Caco-2 (cell line): ENCODE data around the gene GPR37. TPM values are rescaled to one million over a fixed set of nuclear protein-coding genes. Genes with fewer than 3 reads are reported as not detected.
A peak's percentile ranks its signal among the peaks of the same experiment; 100 is the strongest.

ENCODE experiments used
- BruUV-seq: library from RNA; stranded (reverse); fragments of 400-500 nt; replicated peaks from 2 replicates; lab custom pipeline; 2021; lab: Mats Ljungman, UMichigan
- CTCF ChIA-PET: fragments of 300-600 bp; sonication (Branson Sonifier 250); formaldehyde crosslinking; loops from one replicate; lab custom pipeline; 2022; ENCODE audit warnings: antibody characterized with exemption; lab: Charles Lee
- POLR2A ChIA-PET: fragments of 300-600 bp; sonication (Branson Sonifier 250); formaldehyde crosslinking; loops from one replicate; lab custom pipeline; 2022; ENCODE audit warnings: antibody characterized with exemption; lab: Charles Lee
- DNase-seq, 2 experiments: peaks; one replicate each; pipeline versions ENCODE4 v3.0.0 to v3.0.0-alpha.2; 2020 to 2022
- H3K27me3 ChIP-seq: replicated peaks from 2 replicates; pipeline ENCODE4 v1.6.0; 2011; ENCODE audit warnings: low read length; ENCODE audit not compliant: control insufficient read depth, insufficient read depth
- H3K36me3 ChIP-seq: 2 replicates; pipeline ENCODE4 v1.5.1; 2011; ENCODE audit warnings: low read length; ENCODE audit not compliant: control insufficient read depth, insufficient read depth
- H3K4me1 ChIP-seq: fragments of 250-450 bp; sonication (Bioruptor Pico); 2 replicates; pipeline ENCODE4 v1.5.1; 2020; ENCODE audit warnings: mild to moderate bottlenecking
- H3K4me3 ChIP-seq: 2 replicates; pipeline ENCODE4 v1.5.1; 2011; ENCODE audit warnings: low read depth, mild to moderate bottlenecking, control low read depth, low read length
- H3K9me3 ChIP-seq: fragments of 250-450 bp; sonication (Bioruptor Pico); 2 replicates; pipeline ENCODE4 v1.5.1; 2020; ENCODE audit warnings: mild to moderate bottlenecking, moderate library complexity
- H3K27ac Mint-ChIP-seq: one replicate; pipeline ENCODE4 v1.8.0; 2022; ENCODE audit warnings: mixed read lengths; ENCODE audit not compliant: unreplicated experiment
- H3K27me3 Mint-ChIP-seq: one replicate; pipeline ENCODE4 v1.8.0; 2022; ENCODE audit warnings: mixed read lengths; ENCODE audit not compliant: insufficient read depth, unreplicated experiment
- H3K36me3 Mint-ChIP-seq: one replicate; pipeline ENCODE4 v1.8.0; 2022; ENCODE audit warnings: mild to moderate bottlenecking, mixed read lengths; ENCODE audit not compliant: insufficient read depth, unreplicated experiment
- H3K4me1 Mint-ChIP-seq: one replicate; pipeline ENCODE4 v1.8.0; 2022; ENCODE audit warnings: low read depth, mixed read lengths; ENCODE audit not compliant: unreplicated experiment
- H3K4me3 Mint-ChIP-seq: one replicate; pipeline ENCODE4 v1.8.0; 2022; ENCODE audit warnings: mild to moderate bottlenecking, moderate library complexity, mixed read lengths; ENCODE audit not compliant: unreplicated experiment
- H3K9me3 Mint-ChIP-seq: one replicate; pipeline ENCODE4 v1.8.0; 2022; ENCODE audit warnings: mixed read lengths; ENCODE audit not compliant: unreplicated experiment
- intact Hi-C: fragments of 100-400 bp; cut with micrococcal nuclease; formaldehyde crosslinking; loops from one replicate; pipeline ENCODE4 v1.10.0; 2022; ENCODE audit not compliant: unreplicated experiment
- total RNA-seq: library from RNA; stranded (reverse); gene quantifications from 2 replicates; pipeline ENCODE4 v1.2.3, GENCODE V29; 2022
- TF ChIP-seq, protein P1 (sequence below), 2 experiments: fragments of 200-600 bp in 1 of 2; IDR thresholded peaks; 1 replicate in 1 of 2; 2 replicates in 1 of 2; pipeline versions ENCODE4 v1.5.1 to v1.8.0; 2011 to 2022; ENCODE audit warnings: antibody characterized with exemption in 1 of 2, control low read depth in 1 of 2, inconsistent platforms in 1 of 2, low read depth in 1 of 2, low read length in 1 of 2, mild to moderate bottlenecking in 1 of 2, moderate library complexity in 1 of 2; ENCODE audit not compliant: insufficient read depth in 1 of 2, severe bottlenecking in 1 of 2, unreplicated experiment in 1 of 2

GPR37 gene
- total RNA-seq, 1 experiment from 2014 or later, result 0.50 TPM

DNA sequence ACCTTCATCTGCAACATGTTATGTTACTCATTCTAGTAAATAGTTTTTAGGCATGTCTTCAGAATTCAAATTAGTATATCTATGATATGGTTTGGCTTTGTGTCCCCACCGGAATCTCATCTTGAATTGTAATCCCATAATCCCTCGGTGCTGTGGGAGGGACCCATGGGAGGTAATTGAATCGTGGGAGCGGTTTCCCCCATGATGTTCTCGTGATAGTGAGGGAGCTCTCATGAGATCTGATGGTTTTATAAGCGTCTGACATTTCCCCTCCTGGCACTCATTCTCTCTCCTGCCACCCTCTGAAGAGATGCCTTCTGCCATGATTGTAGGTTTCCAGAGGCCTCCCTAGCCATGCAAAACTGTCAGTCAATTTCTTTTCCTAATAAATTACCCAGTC lies 20.4 kb upstream of the GPR37 start:
- intact Hi-C loops, result loop anchor here (1.0 to 2.0 kb wide), 3 partner anchors 71 to 633 kb away; no protein-coding TSS in a partner anchor
- no peaks in the 10 kb centered on the region for H3K9me3 ChIP-seq
- no peaks in the 10 kb centered on the region for H3K4me1 ChIP-seq
- H3K4me1 Mint-ChIP-seq, result peaks cover 1% of the 10 kb centered on the region
- BruUV-seq, result no TSS peak
- peaks cover 13% of the 10 kb centered on the region for H3K27me3 Mint-ChIP-seq
- no peak overlapping the region for H3K4me3 ChIP-seq
- TF ChIP-seq, protein P1, sequence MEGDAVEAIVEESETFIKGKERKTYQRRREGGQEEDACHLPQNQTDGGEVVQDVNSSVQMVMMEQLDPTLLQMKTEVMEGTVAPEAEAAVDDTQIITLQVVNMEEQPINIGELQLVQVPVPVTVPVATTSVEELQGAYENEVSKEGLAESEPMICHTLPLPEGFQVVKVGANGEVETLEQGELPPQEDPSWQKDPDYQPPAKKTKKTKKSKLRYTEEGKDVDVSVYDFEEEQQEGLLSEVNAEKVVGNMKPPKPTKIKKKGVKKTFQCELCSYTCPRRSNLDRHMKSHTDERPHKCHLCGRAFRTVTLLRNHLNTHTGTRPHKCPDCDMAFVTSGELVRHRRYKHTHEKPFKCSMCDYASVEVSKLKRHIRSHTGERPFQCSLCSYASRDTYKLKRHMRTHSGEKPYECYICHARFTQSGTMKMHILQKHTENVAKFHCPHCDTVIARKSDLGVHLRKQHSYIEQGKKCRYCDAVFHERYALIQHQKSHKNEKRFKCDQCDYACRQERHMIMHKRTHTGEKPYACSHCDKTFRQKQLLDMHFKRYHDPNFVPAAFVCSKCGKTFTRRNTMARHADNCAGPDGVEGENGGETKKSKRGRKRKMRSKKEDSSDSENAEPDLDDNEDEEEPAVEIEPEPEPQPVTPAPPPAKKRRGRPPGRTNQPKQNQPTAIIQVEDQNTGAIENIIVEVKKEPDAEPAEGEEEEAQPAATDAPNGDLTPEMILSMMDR (IDR thresholded peaks at IDR 0.05; ENCODE audit: insufficient read depth in 1 of 2, low read depth in 1 of 2, low read length in 1 of 2, severe bottlenecking in 1 of 2, unreplicated experiment in 1 of 2), result no peak
- H3K27me3 ChIP-seq, result no peaks in the 10 kb centered on the region
- DNase-seq, result no peak
- ChIA-PET POLR2A (no interaction called here), CTCF (no interaction called here)
- H3K27ac Mint-ChIP-seq, result no peak overlapping the region
- no peaks in the 10 kb centered on the region for H3K36me3 Mint-ChIP-seq
- no peak overlapping the region for H3K4me3 Mint-ChIP-seq
- no peaks in the 10 kb centered on the region for H3K9me3 Mint-ChIP-seq
- H3K36me3 ChIP-seq, result no peaks in the 10 kb centered on the region

DNA sequence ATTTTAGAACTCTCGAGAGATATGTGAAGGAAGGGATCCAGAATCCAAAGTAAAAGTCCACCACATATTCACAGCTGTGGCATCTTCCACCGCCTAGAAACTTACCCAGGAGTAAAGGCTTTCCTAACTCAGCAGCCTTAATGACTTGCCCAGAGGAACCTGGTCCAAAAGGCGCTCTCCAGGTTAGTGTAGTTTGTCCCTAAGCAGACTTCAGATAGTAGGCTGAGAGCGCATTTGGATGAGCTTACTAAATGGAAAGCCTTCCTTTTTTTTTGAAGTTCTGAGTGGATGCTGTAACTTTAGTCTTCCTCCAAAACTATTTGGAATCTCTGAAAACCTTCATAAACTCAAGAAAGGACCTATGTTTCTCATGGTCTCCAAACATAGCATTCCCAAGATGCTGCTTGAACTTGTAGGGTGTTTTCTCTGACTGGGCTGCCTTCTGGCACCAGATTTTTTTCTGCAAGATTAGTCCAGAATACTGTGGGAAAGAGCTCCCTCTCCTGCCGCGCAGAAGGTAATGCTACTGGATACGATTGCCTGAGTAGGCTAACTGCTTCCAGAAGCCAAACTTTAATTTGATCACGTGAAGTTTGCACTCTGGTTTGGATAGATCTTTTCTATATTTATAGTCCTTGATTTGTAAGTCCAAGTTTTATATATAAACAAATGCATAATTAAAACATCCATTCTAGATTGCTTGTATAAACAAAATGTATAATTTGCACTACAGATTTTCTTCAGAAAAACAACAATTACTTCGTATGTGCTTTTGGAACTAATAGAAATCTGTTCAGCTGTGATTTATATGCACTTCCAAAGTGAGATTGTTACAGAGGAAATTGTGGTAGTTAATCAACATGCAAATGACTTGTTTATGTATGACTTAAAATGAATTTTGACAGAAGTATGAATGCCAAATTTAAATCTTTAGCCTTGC lies 19.6 kb upstream of the GPR37 start:
- Mint-ChIP-seq H3K9me3 (no peaks in the 10 kb centered on the region), H3K36me3 (no peaks in the 10 kb centered on the region), H3K27ac (no peak overlapping the region), H3K4me3 (no peak overlapping the region), H3K27me3 (peaks cover 10% of the 10 kb centered on the region), H3K4me1 (no peaks in the 10 kb centered on the region)
- H3K36me3 ChIP-seq, result no peaks in the 10 kb centered on the region
- POLR2A ChIA-PET, result no interaction called here
- H3K4me1 ChIP-seq, result no peaks in the 10 kb centered on the region
- no peaks in the 10 kb centered on the region for H3K9me3 ChIP-seq
- H3K4me3 ChIP-seq, result no peak overlapping the region
- TF ChIP-seq, protein P1 (IDR thresholded peaks at IDR 0.05; ENCODE audit: insufficient read depth in 1 of 2, low read depth in 1 of 2, low read length in 1 of 2, severe bottlenecking in 1 of 2, unreplicated experiment in 1 of 2), result peak; percentile 74 to 87
- BruUV-seq, result no TSS peak
- no peaks in the 10 kb centered on the region for H3K27me3 ChIP-seq
- peak; percentile 50 to 56 for DNase-seq
- intact Hi-C loops, result loop anchor here (1.0 to 2.0 kb wide), 3 partner anchors 72 to 632 kb away; no protein-coding TSS in a partner anchor
- CTCF ChIA-PET, result interaction anchor here (0.6 to 1.2 kb wide), 4 partner anchors 39 to 837 kb away, joined by 3 to 4 read pairs (median 3); no protein-coding TSS in a partner anchor

DNA sequence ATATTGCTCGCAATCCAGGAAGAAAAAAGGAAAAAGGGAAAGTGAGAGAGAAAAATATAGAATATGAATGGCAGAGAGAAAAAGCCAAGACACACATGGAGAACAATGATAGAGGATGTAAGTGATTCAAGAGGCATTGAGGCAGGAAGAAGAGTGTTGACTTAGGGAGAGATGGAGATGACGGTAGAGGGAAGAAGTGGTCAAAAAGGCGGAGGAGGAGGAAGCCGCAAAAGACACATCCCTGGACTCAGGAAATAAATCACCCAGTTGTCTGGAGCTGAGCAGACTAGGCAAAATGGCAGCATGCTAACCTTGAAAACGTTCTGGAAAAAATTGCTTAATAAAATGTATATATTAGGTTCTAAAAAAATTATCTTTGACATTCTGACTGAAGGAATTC lies 17.7 kb upstream of the GPR37 start:
- ChIA-PET POLR2A (no interaction called here), CTCF (no interaction called here)
- intact Hi-C loops, result no loop called here
- H3K9me3 Mint-ChIP-seq, result no peaks in the 10 kb centered on the region
- no peaks in the 10 kb centered on the region for H3K27me3 ChIP-seq
- BruUV-seq, result no TSS peak
- TF ChIP-seq, protein P1 (IDR thresholded peaks at IDR 0.05; ENCODE audit: insufficient read depth in 1 of 2, low read depth in 1 of 2, low read length in 1 of 2, severe bottlenecking in 1 of 2, unreplicated experiment in 1 of 2), result no peak
- no peak overlapping the region for H3K27ac Mint-ChIP-seq
- no peaks in the 10 kb centered on the region for H3K4me1 ChIP-seq
- H3K4me1 Mint-ChIP-seq, result no peaks in the 10 kb centered on the region
- no peak overlapping the region for H3K4me3 Mint-ChIP-seq
- no peaks in the 10 kb centered on the region for H3K36me3 Mint-ChIP-seq
- DNase-seq, result no peak
- H3K4me3 ChIP-seq, result no peak overlapping the region
- H3K36me3 ChIP-seq, result no peaks in the 10 kb centered on the region
- H3K27me3 Mint-ChIP-seq, result peaks cover 5% of the 10 kb centered on the region
- no peaks in the 10 kb centered on the region for H3K9me3 ChIP-seq
